GM12865 (cell line): Measurements from ENCODE around the gene BBS4.
"Not testable (repeated sequence)": the region's sequence is repeated elsewhere in the genome, so short reads cannot be mapped to it uniquely, and the experiment has no call there.

Source experiments
- DNase-seq: peaks from one replicate; pipeline ENCODE4 v3.0.0; 2010; ENCODE audit warnings: low read depth
- H3K4me3 ChIP-seq: 2 replicates; pipeline ENCODE4 v1.5.1; 2011; ENCODE audit warnings: mild to moderate bottlenecking, low read depth, low read length, control low read depth
- TF ChIP-seq, protein P1 (sequence below): IDR thresholded peaks from 2 replicates; pipeline ENCODE4 v1.5.1; 2011; ENCODE audit warnings: low read length, control low read depth, low read depth, inconsistent platforms; ENCODE audit not compliant: insufficient read depth; ENCODE audit errors: missing control alignments

BBS4 gene, protein sequence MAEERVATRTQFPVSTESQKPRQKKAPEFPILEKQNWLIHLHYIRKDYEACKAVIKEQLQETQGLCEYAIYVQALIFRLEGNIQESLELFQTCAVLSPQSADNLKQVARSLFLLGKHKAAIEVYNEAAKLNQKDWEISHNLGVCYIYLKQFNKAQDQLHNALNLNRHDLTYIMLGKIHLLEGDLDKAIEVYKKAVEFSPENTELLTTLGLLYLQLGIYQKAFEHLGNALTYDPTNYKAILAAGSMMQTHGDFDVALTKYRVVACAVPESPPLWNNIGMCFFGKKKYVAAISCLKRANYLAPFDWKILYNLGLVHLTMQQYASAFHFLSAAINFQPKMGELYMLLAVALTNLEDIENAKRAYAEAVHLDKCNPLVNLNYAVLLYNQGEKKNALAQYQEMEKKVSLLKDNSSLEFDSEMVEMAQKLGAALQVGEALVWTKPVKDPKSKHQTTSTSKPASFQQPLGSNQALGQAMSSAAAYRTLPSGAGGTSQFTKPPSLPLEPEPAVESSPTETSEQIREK

DNA sequence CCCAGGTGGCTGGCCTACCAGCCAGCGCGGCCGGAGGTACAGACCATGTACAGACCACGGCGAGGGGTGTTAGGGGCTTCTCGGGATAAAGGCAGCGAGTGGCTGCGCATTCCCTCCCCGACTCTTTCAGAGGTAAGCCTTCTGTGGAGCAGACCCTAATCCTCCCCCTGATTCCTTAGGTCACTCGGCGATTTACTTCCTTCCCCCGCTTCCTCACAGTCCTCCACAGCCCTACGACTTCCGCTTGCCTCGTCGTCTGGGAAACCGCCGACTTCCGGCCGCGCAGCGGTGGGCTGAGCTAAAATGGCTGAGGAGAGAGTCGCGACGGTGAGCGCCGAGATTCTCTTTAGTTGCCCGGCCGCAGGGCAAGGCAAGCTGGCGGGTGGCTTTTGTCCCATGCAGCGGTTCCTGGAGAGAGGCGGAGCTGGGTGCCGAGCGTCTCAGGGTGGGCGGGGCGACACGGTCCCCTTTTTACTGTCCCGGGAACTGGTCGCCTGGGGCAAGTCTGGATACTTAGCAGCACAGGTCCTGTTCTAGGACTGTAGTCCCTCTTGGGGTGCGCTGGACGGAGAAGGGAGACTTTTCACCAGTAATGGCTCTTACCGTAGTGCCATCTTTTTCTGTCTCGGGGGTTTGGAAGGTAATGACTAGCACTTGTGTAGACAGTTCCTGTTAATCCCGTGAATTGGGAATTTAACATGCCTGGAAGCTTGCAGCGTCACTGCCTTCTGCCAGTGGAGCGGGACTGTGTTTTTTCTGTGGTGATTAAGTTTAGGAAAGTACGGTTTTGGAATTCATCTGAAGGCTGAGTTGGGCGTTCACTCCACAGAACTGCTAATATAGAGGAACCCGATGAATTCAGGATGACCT is at the start of gene BBS4, which contains the start of gene HIGD2B:
TSS of gene BBS4 (plus strand) at position 283 of the 870 bp plus-strand sequence. CDS start at position 304, 21 bp downstream.
TSS of gene HIGD2B (minus strand) at position 258 of the 870 bp plus-strand sequence. CDS start 9,808 bp downstream, outside the sequence.
- H3K4me3 ChIP-seq, result peak within 1 kb of the TSS; percentile 86
- TF ChIP-seq, protein P1, sequence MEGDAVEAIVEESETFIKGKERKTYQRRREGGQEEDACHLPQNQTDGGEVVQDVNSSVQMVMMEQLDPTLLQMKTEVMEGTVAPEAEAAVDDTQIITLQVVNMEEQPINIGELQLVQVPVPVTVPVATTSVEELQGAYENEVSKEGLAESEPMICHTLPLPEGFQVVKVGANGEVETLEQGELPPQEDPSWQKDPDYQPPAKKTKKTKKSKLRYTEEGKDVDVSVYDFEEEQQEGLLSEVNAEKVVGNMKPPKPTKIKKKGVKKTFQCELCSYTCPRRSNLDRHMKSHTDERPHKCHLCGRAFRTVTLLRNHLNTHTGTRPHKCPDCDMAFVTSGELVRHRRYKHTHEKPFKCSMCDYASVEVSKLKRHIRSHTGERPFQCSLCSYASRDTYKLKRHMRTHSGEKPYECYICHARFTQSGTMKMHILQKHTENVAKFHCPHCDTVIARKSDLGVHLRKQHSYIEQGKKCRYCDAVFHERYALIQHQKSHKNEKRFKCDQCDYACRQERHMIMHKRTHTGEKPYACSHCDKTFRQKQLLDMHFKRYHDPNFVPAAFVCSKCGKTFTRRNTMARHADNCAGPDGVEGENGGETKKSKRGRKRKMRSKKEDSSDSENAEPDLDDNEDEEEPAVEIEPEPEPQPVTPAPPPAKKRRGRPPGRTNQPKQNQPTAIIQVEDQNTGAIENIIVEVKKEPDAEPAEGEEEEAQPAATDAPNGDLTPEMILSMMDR, result no peak
- peak; percentile 93 for DNase-seq

DNA sequence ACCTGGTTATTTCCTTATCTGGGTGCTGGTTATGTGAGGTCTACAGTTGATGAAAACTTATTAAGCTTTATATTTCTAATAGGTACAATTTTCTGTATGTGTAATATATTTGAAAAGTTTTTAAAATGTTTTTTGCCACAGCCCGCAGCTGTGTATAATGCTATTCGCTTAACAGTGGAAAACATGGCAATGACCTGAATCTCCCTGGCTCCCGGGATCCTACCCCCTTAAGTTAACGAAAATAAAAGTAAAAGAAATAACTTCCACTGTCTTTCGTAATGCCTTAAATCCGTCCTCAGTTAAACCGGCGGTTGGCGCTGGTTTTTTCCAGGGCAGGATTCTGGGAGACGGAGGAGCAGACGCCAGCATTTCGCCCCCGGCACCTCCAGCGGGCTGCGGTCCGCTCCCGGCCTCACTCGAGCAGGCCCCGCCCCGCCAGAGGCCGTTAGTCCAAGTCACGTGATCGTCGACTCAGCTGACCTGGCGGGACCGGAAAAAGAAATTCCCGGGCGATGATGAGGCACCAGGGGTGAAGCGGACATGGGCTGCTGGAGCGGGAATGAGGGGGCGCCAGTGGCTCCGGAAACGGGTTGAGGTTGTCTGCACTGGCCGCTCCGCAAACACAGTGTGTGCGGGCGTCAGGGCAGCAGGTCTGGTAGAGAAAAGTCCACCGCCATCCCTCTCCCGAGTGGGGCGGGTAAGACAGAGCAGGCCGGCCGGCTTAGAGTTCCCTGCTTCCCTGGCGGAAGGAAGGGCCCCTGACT is 49.3 kb upstream of the BBS4 start:
- peak; percentile 78 for DNase-seq
- H3K4me3 ChIP-seq, result peak overlapping the region; percentile 52

DNA sequence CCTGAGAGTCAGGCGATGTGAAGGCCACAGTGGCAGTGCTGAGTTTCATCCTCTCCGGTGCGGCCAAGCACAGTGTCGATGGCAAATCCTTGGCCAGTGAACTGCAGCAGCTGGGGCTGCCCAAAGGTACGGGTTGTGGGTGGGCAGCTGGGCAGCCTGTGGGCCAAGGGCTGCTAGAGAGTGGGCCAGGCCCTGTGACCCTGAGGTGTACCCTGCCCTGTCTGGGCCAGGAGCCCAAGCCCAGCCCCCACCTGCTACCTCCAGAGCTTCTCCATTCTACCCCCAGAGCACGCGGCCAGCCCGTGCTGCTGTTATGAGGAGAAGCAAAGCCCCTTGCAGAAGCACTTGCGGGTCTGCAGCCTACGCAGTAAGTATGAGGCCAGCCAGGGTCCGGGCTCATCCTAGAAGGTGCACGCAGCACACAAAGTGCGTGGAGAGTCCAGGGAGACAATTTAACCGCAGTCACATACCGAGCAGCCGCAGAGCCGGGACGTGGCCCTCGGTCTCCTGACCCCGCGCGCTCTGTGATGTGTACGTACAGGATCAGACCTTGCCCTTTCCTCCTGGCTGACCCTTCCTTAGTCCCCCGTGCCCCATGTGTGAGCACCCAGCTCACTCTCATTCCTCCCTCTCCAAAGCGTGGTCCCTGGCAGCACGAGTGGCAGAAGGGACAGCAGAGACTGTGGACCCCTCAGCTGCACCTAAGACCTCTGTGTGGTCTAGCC is 46.1 kb upstream of the BBS4 start:
- not testable (repeated sequence) for DNase-seq, H3K4me3 ChIP-seq

DNA sequence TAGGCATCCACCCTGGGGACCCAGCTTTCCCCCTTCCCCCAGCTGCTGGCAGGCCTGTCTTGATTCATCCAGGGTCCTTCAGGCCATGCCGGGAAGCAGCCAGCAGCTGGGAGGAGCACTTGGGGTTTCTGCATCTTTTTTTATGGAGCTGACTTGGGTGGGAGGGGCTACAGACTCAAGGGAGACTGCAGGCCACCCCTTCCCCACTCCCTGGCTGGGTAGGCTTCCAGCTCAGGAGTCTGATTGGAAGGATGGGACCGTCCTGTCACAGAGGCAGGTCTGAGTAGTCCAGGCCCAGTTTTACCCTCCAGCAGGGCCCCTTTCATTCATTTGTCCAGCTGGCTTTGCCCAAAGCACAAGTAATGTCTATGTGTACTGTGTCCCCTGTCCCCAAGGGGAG is 43.7 kb upstream of the BBS4 start:
- not testable (repeated sequence) for H3K4me3 ChIP-seq, DNase-seq

DNA sequence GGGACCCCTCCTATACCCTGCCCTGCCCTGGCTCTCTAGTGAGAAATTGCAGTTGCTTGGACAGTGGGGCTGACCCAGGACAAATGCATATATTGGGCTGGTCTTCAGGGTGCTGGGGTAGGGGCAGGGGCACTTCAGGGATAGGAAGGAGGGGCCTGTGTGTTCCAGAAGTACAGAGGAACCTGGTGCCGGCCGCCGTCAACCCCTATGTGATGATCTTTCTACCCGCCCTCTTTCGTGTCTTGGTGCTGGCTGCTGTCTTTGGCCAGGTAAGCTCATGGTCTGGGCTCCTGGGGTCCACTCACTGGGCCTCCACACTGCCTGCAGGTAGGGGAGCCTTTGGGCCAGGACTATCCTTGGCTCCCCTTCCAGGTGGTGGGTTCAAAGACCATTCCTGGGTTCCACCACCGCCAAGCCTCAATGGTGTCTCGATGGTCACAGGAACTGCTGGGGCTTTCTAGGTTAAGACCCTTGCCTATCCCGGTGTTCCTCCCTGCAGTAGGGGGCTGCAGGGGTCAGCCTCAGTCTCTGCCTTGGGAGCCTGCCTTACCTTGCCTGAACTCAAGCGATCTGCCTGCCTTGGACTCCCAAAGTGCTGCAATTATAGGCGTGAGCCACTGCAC is 37.3 kb upstream of the BBS4 start:
- not testable (repeated sequence) for DNase-seq, H3K4me3 ChIP-seq

DNA sequence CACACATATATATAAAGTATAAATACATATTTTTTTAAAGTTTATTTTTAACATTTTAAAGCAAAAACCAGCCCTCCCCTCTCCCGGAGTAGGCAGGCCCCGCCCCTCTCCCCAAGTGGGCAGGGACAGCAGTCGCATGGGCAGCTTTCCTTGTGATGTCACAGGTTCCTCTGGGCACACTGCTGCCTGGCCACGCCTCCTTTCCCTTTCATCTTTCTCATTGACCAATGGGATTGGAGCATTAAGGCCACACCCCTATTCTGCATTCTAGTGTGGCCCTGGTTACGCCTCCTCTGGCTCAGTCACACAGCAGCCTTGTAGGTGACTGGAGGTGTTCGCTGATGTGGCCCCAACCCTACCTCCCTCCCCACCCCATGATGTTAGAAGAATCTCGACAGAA is 31.6 kb upstream of the BBS4 start, which contains the start of gene GOLGA6B:
TSS of gene GOLGA6B (plus strand) at position 301 of the 400 bp plus-strand sequence. CDS start at position 342, 41 bp downstream.
- H3K4me3 ChIP-seq, DNase-seq: not testable (repeated sequence)

DNA sequence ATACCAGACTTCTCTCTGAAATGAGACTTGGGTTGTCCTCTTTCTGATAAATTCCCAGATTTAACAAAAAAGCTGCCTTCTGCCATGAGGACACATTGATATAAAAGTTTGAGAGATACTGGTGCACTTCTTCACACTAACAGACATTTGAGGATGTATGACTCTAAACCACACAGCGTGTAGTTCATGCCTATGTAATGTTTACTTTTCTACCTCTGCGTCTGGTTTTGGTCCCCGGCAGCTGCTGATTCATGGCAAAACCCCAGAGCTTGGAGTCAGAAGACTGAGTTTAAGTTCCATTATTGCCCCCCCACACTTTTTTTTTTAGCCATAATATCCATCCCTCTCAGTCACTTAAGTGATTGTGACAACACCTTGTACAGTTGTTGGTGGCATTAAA is 30.0 kb upstream of the BBS4 start:
- not testable (repeated sequence) for DNase-seq, H3K4me3 ChIP-seq

DNA sequence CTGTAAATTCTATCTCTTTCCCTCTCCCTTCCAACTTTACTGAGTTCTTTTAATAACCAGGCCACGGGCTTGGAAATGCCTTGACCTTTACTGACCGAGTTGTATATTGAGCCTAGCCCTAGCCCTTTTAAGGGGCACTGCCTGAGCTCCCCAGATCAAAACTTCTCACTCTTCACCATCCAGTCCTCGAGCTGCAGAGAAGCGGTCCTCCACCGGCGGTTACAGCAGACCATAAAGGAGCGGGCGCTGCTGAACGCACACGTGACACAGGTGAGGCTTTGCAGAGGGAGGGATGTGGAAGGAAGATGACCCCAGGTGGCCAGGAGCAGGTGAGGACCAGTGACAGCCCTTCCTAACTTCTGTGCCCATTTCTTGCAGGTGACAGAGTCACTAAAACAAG is 24.9 kb upstream of the BBS4 start:
- DNase-seq, H3K4me3 ChIP-seq: not testable (repeated sequence)

DNA sequence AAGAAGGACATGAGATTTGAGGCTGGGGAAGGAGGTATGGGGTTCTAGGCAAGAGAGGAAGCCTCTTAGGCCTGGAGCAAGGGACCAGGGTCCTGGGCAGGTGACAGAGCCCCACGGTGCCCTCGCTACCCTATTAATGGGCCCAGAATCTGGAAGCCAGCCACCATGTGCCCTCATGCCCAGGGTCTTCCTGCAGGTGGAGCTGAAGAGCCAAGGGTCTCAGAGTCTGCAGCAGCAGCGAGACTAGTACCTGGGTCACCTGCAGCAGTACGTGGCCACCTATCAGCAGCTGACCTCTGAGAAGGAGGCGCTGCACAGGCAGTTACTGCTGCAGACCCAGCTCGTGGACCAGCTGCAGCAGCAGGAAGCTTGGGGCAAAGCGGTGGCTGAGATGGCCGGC is 22.1 kb upstream of the BBS4 start:
- not testable (repeated sequence) for H3K4me3 ChIP-seq, DNase-seq

DNA sequence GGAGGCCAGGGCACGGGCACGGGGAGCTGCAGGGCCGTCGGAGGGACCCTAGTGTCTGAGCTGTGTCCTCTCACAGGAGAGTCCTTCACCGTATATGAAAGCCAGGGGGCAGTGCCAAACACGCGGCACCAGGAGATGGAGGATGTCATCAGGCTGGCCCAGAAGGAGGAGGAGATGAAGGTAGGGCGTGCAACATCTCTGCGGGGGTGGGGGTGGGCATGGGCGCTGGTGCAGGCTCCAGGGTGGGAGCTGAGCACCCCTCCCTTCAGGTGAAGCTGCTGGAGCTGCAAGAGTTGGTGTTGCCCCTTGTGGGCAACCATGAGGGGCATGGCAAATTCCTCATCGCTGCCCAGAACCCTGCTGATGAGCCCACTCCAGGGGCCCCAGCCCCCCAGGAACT is 20.3 kb upstream of the BBS4 start:
- not testable (repeated sequence) for H3K4me3 ChIP-seq, DNase-seq

DNA sequence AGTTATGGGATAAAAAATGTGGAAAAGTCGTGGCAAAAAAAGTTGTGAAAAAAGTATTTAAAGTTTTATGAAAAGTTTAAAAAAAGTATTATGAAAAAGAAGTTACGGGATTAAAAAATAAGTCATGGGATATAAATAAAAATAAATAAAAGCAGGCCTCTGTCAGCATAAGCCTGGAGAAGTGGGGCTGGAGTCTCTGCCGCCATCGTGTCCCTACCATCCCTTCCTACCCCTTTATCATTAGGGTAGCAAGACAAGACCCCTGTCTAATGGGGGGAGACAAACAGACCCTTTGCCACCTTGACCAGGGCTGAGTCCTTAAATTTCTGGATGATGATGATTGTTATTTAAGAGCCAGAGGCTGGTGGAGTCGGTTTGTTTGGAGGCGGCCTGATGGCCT is 16.2 kb upstream of the BBS4 start:
- DNase-seq, H3K4me3 ChIP-seq: not testable (repeated sequence)
